22Rv1 (cell line): Measurements from ENCODE around the gene SH3RF2.
"Not testable (repeated sequence)": the region's sequence is repeated elsewhere in the genome, so short reads cannot be mapped to it uniquely, and the experiment has no call there.

ENCODE experiments used
- CTCF ChIP-seq: fragments of 450-650 bp; IDR thresholded peaks from 2 replicates; pipeline ENCODE4 v1.5.1; 2017; ENCODE audit warnings: mild to moderate bottlenecking
- ZFX ChIP-seq: fragments of 450-650 bp; IDR thresholded peaks from 2 replicates; pipeline ENCODE4 v1.6.1; 2017; ENCODE audit warnings: antibody characterized with exemption, borderline replicate concordance

- not testable (repeated sequence) for TF ChIP-seq CTCF, ZFX
Measured at GRCh38 chr5:146010447-146010846, 74.1 kb downstream of the SH3RF2 start.
